Measurements from ENCODE around the gene CREB3L1.

CREB3L1 gene

DNA sequence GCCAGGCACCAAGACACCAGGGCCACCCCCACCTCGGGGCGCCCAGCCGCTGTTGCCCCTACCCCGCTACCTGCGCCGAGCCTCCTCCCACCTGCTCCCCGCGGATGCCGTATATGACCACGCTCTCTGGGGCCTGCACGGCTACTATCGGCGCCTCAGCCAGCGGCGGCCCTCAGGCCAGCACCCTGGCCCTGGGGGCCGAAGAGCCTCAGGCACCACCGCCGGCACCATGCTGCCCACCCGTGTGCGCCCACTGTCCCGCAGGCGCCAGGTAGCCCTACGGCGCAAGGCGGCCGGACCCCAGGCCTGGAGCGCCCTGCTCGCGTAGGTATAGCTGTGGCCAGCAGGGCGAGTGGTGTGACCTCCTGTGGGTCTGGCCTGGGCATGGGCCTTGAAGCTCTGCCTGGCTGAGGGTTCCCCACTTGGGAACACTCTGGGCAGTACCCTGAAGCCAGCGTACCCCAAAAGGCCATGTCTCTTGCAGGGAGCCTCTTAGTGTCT, 89.2 kb downstream of the CREB3L1 start:
- DNase-seq (ENCODE audit: low read depth, low spot score), result no peak
- Histone ChIP-seq H3K9me3 (ENCODE audit: low read depth, low read length) (no peaks in the 10 kb centered on the region), H3K4me3 (no peak overlapping the region), H3K9ac (ENCODE audit: insufficient read length) (no peak overlapping the region), H3K27ac (no peak overlapping the region), H3K36me3 (ENCODE audit: insufficient read depth, low read length) (peaks cover 7% of the 10 kb centered on the region; the same call in 1 of the 2 replicates)
- no peak for TF ChIP-seq POLR2AphosphoS5 (IDR thresholded peaks at IDR 0.05; ENCODE audit: borderline replicate concordance, low read depth, low read length)
- no peak for TF ChIP-seq EZH2 (IDR thresholded peaks at IDR 0.05)
- TF ChIP-seq FOXP2 (optimal IDR thresholded peaks at IDR 0.05; ENCODE audit: control extremely low read depth, extremely low read length, insufficient read depth), result no peak

DNA sequence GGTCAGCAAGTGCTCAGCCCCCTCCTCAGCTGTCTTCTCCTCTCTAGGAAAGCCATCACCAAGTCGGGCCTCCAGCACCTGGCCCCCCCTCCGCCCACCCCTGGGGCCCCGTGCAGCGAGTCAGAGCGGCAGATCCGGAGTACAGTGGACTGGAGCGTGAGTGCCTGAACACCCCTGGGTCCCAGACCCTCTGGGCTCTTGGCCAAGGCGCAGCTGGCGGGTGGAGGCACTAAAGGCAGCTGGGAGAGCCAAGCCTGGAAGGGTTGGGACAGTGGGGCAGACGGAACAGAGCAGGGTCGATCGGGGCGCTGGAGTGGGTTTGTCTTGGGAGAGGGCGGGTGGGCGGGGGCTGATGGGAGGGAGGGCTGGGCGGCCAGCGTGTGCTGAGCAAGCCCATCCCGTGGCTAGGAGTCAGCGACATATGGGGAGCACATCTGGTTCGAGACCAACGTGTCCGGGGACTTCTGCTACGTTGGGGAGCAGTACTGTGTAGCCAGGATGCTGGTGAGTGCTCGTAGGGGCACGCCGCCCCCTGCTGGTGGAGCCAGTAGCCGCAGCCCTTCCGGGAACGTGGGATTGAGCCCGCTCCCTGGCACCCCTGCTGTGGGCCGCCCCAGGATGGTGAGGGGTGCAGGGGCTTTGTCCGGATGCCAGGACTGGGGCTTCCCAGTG, 89.9 kb downstream of the CREB3L1 start:
- Histone ChIP-seq H3K4me3 (no peak overlapping the region), H3K9me3 (ENCODE audit: low read depth, low read length) (no peaks in the 10 kb centered on the region), H3K36me3 (ENCODE audit: insufficient read depth, low read length) (peaks cover 7% of the 10 kb centered on the region; the same call in 1 of the 2 replicates), H3K9ac (ENCODE audit: insufficient read length) (no peak overlapping the region), H3K27ac (no peak overlapping the region)
- no peak for DNase-seq (ENCODE audit: low read depth, low spot score)
- TF ChIP-seq POLR2AphosphoS5 (IDR thresholded peaks at IDR 0.05; ENCODE audit: borderline replicate concordance, low read depth, low read length) (no peak), EZH2 (IDR thresholded peaks at IDR 0.05) (no peak)

DNA sequence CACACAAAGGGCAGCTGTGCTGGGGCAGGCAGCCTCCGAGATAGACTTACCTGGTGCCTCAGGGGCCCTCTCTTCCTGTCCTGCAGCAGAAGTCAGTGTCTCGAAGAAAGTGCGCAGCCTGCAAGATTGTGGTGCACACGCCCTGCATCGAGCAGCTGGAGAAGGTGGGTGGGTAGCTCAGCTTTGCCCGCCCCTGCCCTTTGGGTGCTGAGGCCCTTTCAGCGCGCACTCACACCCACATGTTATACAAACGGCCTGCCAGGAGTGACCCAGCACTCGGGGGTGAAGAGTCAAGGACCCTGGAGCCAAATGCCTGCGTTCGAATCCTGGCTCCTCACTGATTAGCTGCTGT, 90.4 kb downstream of the CREB3L1 start:
- H3K9me3 ChIP-seq (ENCODE audit: low read depth, low read length), result no peaks in the 10 kb centered on the region
- no peak overlapping the region for H3K9ac ChIP-seq (ENCODE audit: insufficient read length)
- no peak for DNase-seq (ENCODE audit: low read depth, low spot score)
- peaks cover 7% of the 10 kb centered on the region; the same call in 1 of the 2 replicates for H3K36me3 ChIP-seq (ENCODE audit: insufficient read depth, low read length)
- no peak overlapping the region for H3K4me3 ChIP-seq
- TF ChIP-seq POLR2AphosphoS5 (IDR thresholded peaks at IDR 0.05; ENCODE audit: borderline replicate concordance, low read depth, low read length) (no peak), FOXP2 (optimal IDR thresholded peaks at IDR 0.05; ENCODE audit: control extremely low read depth, extremely low read length, insufficient read depth) (no peak), EZH2 (IDR thresholded peaks at IDR 0.05) (no peak)
- H3K27ac ChIP-seq, result no peak overlapping the region

DNA sequence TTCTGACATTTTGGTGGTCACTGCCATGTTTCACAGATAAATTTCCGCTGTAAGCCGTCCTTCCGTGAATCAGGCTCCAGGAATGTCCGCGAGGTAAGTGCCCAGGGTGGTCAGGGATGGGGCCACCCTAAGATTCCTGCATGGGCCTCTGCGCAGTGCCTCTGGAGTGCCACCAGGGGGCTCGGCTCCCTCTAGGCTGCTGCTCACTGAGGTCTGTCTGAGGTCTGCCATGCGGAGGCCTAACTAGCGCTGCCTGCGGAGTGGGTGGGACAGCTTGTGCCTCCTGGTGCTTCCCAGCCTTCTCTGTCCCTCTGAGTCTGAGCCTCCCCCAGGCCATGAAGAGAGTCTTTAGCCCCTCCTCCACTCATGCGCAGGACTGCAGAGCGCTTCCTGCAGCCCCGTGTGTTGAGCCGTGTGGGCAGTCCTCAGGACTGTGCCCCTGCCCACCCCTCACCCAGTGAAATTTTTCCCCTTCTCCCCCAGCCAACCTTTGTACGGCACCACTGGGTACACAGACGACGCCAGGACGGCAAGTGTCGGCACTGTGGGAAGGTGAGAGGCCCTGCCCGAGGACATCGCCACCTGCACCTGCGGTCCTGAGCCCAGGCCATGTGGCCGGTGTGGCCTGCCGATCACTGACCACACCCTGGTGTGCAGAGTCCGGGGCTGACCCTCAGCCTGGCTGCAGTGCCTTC, 92.1 kb downstream of the CREB3L1 start:
- TF ChIP-seq FOXP2 (optimal IDR thresholded peaks at IDR 0.05; ENCODE audit: control extremely low read depth, extremely low read length, insufficient read depth) (no peak), EZH2 (IDR thresholded peaks at IDR 0.05) (no peak), POLR2AphosphoS5 (IDR thresholded peaks at IDR 0.05; ENCODE audit: borderline replicate concordance, low read depth, low read length) (no peak)
- Histone ChIP-seq H3K4me3 (no peak overlapping the region), H3K9ac (ENCODE audit: insufficient read length) (no peak overlapping the region), H3K9me3 (ENCODE audit: low read depth, low read length) (no peaks in the 10 kb centered on the region), H3K36me3 (ENCODE audit: insufficient read depth, low read length) (peaks cover 7% of the 10 kb centered on the region; the same call in 1 of the 2 replicates), H3K27ac (no peak overlapping the region)
- no peak for DNase-seq (ENCODE audit: low read depth, low spot score)

DNA sequence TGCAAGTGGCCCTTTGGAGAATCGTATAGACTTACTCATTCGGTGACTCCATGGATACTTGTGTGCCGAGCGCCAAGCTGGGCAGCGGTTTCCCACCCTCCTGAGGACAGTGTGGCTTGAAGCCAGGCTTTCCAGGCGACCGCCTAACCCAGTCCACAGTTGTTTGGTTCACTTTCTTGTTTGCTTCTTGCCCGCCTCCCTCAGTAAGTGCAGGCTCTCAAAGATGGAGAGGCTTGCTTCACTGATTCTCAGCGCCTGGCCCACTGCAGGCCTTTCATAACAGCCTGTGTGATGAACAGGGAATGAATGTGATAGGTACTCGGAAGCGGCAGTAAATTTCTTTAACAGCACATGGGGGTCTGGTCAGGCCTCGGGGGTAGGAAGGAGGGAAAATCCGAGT, 92.8 kb downstream of the CREB3L1 start:
- Histone ChIP-seq H3K9me3 (ENCODE audit: low read depth, low read length) (no peaks in the 10 kb centered on the region), H3K4me3 (no peak overlapping the region), H3K27ac (no peak overlapping the region), H3K9ac (ENCODE audit: insufficient read length) (no peak overlapping the region), H3K36me3 (ENCODE audit: insufficient read depth, low read length) (peaks cover 7% of the 10 kb centered on the region; the same call in 1 of the 2 replicates)
- no peak for DNase-seq (ENCODE audit: low read depth, low spot score)
- TF ChIP-seq FOXP2 (optimal IDR thresholded peaks at IDR 0.05; ENCODE audit: control extremely low read depth, extremely low read length, insufficient read depth) (no peak), POLR2AphosphoS5 (IDR thresholded peaks at IDR 0.05; ENCODE audit: borderline replicate concordance, low read depth, low read length) (no peak), EZH2 (IDR thresholded peaks at IDR 0.05) (no peak)

Data from SK-N-MC (cell line).